ENCODE results near the gene CIT.
"Not testable (repeated sequence)": the region's sequence is repeated elsewhere in the genome, so short reads cannot be mapped to it uniquely, and the experiment has no call there.

CIT gene

GRCh38 chr12:119728444-119728745, 148.7 kb downstream of the CIT start:
- DNase-seq = no peak

GRCh38 chr12:119727600-119728443, 149.3 kb downstream of the CIT start:
- DNase-seq = no peak

- no peak for DNase-seq
Observed at GRCh38 chr12:119725523-119725922, 151.6 kb downstream of the CIT start.

- no peak for DNase-seq
Observed at GRCh38 chr12:119721306-119721705, 155.8 kb downstream of the CIT start.

- no peak for DNase-seq
Observed at GRCh38 chr12:119720349-119720748, 156.8 kb downstream of the CIT start.

GRCh38 chr12:119718141-119718540, 159.0 kb downstream of the CIT start:
- no peak for DNase-seq

GRCh38 chr12:119715268-119715620, 161.9 kb downstream of the CIT start:
- DNase-seq = no peak

GRCh38 chr12:119714614-119715267, 162.4 kb downstream of the CIT start:
- DNase-seq = no peak

GRCh38 chr12:119713551-119714031, 163.5 kb downstream of the CIT start:
- DNase-seq = no peak

- DNase-seq = no peak
Observed at GRCh38 chr12:119712721-119713120, 164.4 kb downstream of the CIT start.

GRCh38 chr12:119711693-119712092, 165.4 kb downstream of the CIT start:
- no peak for DNase-seq

- DNase-seq = no peak
Observed at GRCh38 chr12:119710965-119711551, 166.1 kb downstream of the CIT start.

- no peak for DNase-seq
Observed at GRCh38 chr12:119710374-119710964, 166.7 kb downstream of the CIT start.

GRCh38 chr12:119706427-119706826, 170.7 kb downstream of the CIT start:
- DNase-seq = not testable (repeated sequence)

GRCh38 chr12:119705182-119705581, 171.9 kb downstream of the CIT start:
- DNase-seq = no peak

GRCh38 chr12:119704065-119704747, 172.9 kb downstream of the CIT start:
- DNase-seq = no peak

GRCh38 chr12:119700078-119700477, 177.0 kb downstream of the CIT start:
- no peak for DNase-seq

GRCh38 chr12:119699199-119699760, 177.8 kb downstream of the CIT start:
- no peak for DNase-seq

- DNase-seq = no peak
Observed at GRCh38 chr12:119696943-119697342, 180.2 kb downstream of the CIT start.

- DNase-seq = no peak
Observed at GRCh38 chr12:119695034-119695433, 182.1 kb downstream of the CIT start.

GRCh38 chr12:119694111-119694510, 183.0 kb downstream of the CIT start:
- no peak for DNase-seq

GRCh38 chr12:119693511-119693910, 183.6 kb downstream of the CIT start:
- DNase-seq = no peak

GRCh38 chr12:119692997-119693396, 184.1 kb downstream of the CIT start:
- DNase-seq = peak; percentile 41

All from DMS 273 treated with DMSO at 0.1 percent for 48 hours (cell line).